IMR-90 (cell line): ENCODE data around the gene DCUN1D2.

Experiments used
- BHLHE40 ChIP-seq: fragments of 150-350 bp; IDR thresholded peaks from 2 replicates; pipeline ENCODE4 v1.6.1; 2016; ENCODE audit warnings: mild to moderate bottlenecking, low read depth, low read length
- CEBPB ChIP-seq: IDR thresholded peaks from 2 replicates; pipeline ENCODE4 v1.6.1; 2012; ENCODE audit warnings: low read depth, low read length, improper control_type of control experiment
- CHD1 ChIP-seq: IDR thresholded peaks from 2 replicates; pipeline ENCODE4 v1.6.1; 2012; ENCODE audit warnings: low read depth, low read length, improper control_type of control experiment
- MAZ ChIP-seq: IDR thresholded peaks from 2 replicates; pipeline ENCODE4 v1.6.1; 2012; ENCODE audit warnings: low read depth, mild to moderate bottlenecking, low read length, improper control_type of control experiment, moderate library complexity, borderline replicate concordance
- NFE2L2 ChIP-seq: fragments of 150-350 bp; IDR thresholded peaks from 2 replicates; pipeline ENCODE4 v1.6.1; 2016; ENCODE audit warnings: low read depth, mild to moderate bottlenecking, low read length
- POLR2A ChIP-seq: IDR thresholded peaks from 2 replicates; pipeline ENCODE4 v1.6.1; 2012; ENCODE audit warnings: mild to moderate bottlenecking, low read depth, low read length
- RAD21 ChIP-seq: IDR thresholded peaks from 2 replicates; pipeline ENCODE4 v1.6.1; 2012; ENCODE audit warnings: low read length, improper control_type of control experiment
- RCOR1 ChIP-seq: IDR thresholded peaks from 2 replicates; pipeline ENCODE4 v1.6.1; 2012; ENCODE audit warnings: mild to moderate bottlenecking, low read length, improper control_type of control experiment; ENCODE audit not compliant: insufficient replicate concordance
- RFX5 ChIP-seq: IDR thresholded peaks from 2 replicates; pipeline ENCODE4 v1.8.0; 2012; ENCODE audit warnings: low read depth, mild to moderate bottlenecking, low read length, moderate library complexity
- TF ChIP-seq, protein P1 (sequence below): conservative IDR thresholded peaks from 2 replicates; pipeline ENCODE4 v1.5.1; 2012; ENCODE audit warnings: mild to moderate bottlenecking, low read depth, low read length, improper control_type of control experiment
- TF ChIP-seq, protein P2 (sequence below): fragments of 150-350 bp; IDR thresholded peaks from 2 replicates; pipeline ENCODE4 v1.6.1; 2016; ENCODE audit warnings: low read depth, mild to moderate bottlenecking, low read length, moderate library complexity, borderline replicate concordance
- TF ChIP-seq, protein P3 (sequence below): fragments of 150-350 bp; IDR thresholded peaks from 2 replicates; pipeline ENCODE4 v1.6.1; 2017; ENCODE audit warnings: mild to moderate bottlenecking, antibody characterized with exemption, low read length, low read depth

DNA sequence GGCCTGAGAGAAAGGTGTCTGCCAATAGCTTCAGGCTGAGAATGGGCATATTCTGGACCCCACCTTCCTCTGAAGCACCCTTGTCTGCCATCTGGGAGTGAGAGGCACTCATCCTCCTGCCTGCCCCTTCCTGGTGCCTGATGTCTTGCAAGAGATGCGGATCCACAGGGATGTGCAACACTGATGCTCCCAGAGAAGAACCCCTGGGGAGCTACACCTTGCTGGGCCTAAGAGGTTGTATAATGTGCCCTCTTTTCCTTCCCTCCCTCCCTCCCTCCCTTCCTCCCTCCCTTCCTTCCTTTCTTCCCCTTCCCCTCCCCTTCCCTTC is 71.8 kb downstream of the DCUN1D2 start:
- TF ChIP-seq, protein P1, sequence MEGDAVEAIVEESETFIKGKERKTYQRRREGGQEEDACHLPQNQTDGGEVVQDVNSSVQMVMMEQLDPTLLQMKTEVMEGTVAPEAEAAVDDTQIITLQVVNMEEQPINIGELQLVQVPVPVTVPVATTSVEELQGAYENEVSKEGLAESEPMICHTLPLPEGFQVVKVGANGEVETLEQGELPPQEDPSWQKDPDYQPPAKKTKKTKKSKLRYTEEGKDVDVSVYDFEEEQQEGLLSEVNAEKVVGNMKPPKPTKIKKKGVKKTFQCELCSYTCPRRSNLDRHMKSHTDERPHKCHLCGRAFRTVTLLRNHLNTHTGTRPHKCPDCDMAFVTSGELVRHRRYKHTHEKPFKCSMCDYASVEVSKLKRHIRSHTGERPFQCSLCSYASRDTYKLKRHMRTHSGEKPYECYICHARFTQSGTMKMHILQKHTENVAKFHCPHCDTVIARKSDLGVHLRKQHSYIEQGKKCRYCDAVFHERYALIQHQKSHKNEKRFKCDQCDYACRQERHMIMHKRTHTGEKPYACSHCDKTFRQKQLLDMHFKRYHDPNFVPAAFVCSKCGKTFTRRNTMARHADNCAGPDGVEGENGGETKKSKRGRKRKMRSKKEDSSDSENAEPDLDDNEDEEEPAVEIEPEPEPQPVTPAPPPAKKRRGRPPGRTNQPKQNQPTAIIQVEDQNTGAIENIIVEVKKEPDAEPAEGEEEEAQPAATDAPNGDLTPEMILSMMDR: no peak
- TF ChIP-seq POLR2A (no peak), RAD21 (no peak), CHD1 (no peak), RFX5 (no peak), RCOR1 (no peak), BHLHE40 (no peak), NFE2L2 (no peak), CEBPB (no peak), MAZ (no peak)
- TF ChIP-seq, protein P2, sequence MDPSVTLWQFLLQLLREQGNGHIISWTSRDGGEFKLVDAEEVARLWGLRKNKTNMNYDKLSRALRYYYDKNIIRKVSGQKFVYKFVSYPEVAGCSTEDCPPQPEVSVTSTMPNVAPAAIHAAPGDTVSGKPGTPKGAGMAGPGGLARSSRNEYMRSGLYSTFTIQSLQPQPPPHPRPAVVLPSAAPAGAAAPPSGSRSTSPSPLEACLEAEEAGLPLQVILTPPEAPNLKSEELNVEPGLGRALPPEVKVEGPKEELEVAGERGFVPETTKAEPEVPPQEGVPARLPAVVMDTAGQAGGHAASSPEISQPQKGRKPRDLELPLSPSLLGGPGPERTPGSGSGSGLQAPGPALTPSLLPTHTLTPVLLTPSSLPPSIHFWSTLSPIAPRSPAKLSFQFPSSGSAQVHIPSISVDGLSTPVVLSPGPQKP: no peak
- TF ChIP-seq, protein P3, sequence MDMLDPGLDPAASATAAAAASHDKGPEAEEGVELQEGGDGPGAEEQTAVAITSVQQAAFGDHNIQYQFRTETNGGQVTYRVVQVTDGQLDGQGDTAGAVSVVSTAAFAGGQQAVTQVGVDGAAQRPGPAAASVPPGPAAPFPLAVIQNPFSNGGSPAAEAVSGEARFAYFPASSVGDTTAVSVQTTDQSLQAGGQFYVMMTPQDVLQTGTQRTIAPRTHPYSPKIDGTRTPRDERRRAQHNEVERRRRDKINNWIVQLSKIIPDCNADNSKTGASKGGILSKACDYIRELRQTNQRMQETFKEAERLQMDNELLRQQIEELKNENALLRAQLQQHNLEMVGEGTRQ: no peak
